Smooth muscle cell (in vitro differentiated cells): ENCODE measurements around the gene CYP2F1. TPM values are rescaled to one million over a fixed set of nuclear protein-coding genes. Genes with fewer than 3 reads are reported as not detected.

Experiments
- DNase-seq: peaks from one replicate; lab custom pipeline; 2025; ENCODE audit not compliant: unreplicated experiment; lab: John Stamatoyannopoulos, UW
- H2AFZ ChIP-seq: fragments of 200-600 bp; sonication (generic); 2 replicates; pipeline ENCODE4 v1.6.0; 2016; ENCODE audit warnings: antibody characterized with exemption, low read depth, mild to moderate bottlenecking
- H3F3A ChIP-seq: fragments of 200-600 bp; sonication (generic); 2 replicates; pipeline ENCODE4 v1.6.0; 2017; ENCODE audit warnings: antibody characterized with exemption, low read depth
- H3K27ac ChIP-seq: fragments of 200-600 bp; sonication (generic); 2 replicates; pipeline ENCODE4 v1.5.1; 2016; ENCODE audit warnings: low read depth, mild to moderate bottlenecking
- H3K27me3 ChIP-seq: fragments of 200-600 bp; sonication (generic); 2 replicates; pipeline ENCODE4 v1.6.1; 2016; ENCODE audit warnings: low read depth, mild to moderate bottlenecking
- H3K36me3 ChIP-seq: fragments of 200-600 bp; sonication (generic); 2 replicates; pipeline ENCODE4 v1.5.1; 2016; ENCODE audit warnings: low read depth
- H3K4me1 ChIP-seq: fragments of 200-600 bp; sonication (generic); 2 replicates; pipeline ENCODE4 v1.5.1; 2016; ENCODE audit warnings: low read depth
- H3K4me2 ChIP-seq: fragments of 200-600 bp; sonication (generic); 2 replicates; pipeline ENCODE4 v1.6.0; 2016; ENCODE audit warnings: mild to moderate bottlenecking
- H3K4me3 ChIP-seq: fragments of 200-600 bp; sonication (generic); 2 replicates; pipeline ENCODE4 v1.5.1; 2016; ENCODE audit warnings: mild to moderate bottlenecking
- H3K79me2 ChIP-seq: fragments of 200-600 bp; sonication (generic); 2 replicates; pipeline ENCODE4 v1.6.0; 2016; ENCODE audit warnings: low read depth, mild to moderate bottlenecking
- H3K9ac ChIP-seq: fragments of 200-600 bp; sonication (generic); 2 replicates; pipeline ENCODE4 v1.6.0; 2016; ENCODE audit warnings: low read depth
- H3K9me3 ChIP-seq: fragments of 200-600 bp; sonication (generic); replicated peaks from 2 replicates; pipeline ENCODE4 v1.5.1; 2016; ENCODE audit warnings: low read depth
- H4K20me1 ChIP-seq: fragments of 200-600 bp; sonication (generic); 2 replicates; pipeline ENCODE4 v1.6.0; 2016; ENCODE audit warnings: low read depth
- CTCF ChIP-seq: fragments of 200-600 bp; sonication (generic); IDR thresholded peaks from 2 replicates; pipeline ENCODE4 v1.5.1; 2017; ENCODE audit warnings: borderline replicate concordance, mild to moderate bottlenecking, antibody characterized with exemption; ENCODE audit not compliant: insufficient read depth, poor library complexity, severe bottlenecking
- WGBS: methylation state at CpG from one replicate; pipeline ENCODE4 v1.1.7; 2016; ENCODE audit warnings: low lambda C conversion rate; 5-methylcytosine and 5-hydroxymethylcytosine counted together
- polyA plus RNA-seq: library from polyadenylated mRNA; unstranded; fragments of >200 nt; fragmentation: Nextera tagmentation; extraction: Ambion mirVana; gene quantifications from 2 replicates; pipeline ENCODE4 v1.2.1, GENCODE V29; 2016
- total RNA-seq: library from RNA; depleted of rRNA; stranded (reverse); fragments of >200 nt; gene quantifications from 2 replicates; pipeline ENCODE4 v1.2.3, GENCODE V29; 2014

CYP2F1 gene
- total and polyA plus RNA-seq, 2 experiments from 2014 or later: not detected

- H3K27ac ChIP-seq: no peak overlapping the region
- no peak overlapping the region for H2AFZ ChIP-seq
- H3K4me3 ChIP-seq: no peak overlapping the region
- no peaks in the 10 kb centered on the region for H3K79me2 ChIP-seq
- no peaks in the 10 kb centered on the region for H3K27me3 ChIP-seq
- no peak overlapping the region for H3K9ac ChIP-seq
- H4K20me1 ChIP-seq: no peaks in the 10 kb centered on the region
- TF ChIP-seq CTCF: no peak
- H3K9me3 ChIP-seq: no peaks in the 10 kb centered on the region
- WGBS: 82% methylated on average over 3 of the region's 3 CpGs
- H3K36me3 ChIP-seq: no peaks in the 10 kb centered on the region
- no peak overlapping the region for H3K4me2 ChIP-seq
- no peak for DNase-seq
- no peaks in the 10 kb centered on the region for H3F3A ChIP-seq
- no peaks in the 10 kb centered on the region for H3K4me1 ChIP-seq
Observed at GRCh38 chr19:41106177-41106576, 8.1 kb upstream of the CYP2F1 start.

GRCh38 chr19:41111296-41111695 is 2.9 kb upstream of the CYP2F1 start:
- Histone ChIP-seq H3K27me3 (no peaks in the 10 kb centered on the region), H3K9ac (no peak overlapping the region), H3K36me3 (no peaks in the 10 kb centered on the region), H3K79me2 (no peaks in the 10 kb centered on the region), H3F3A (no peaks in the 10 kb centered on the region), H3K4me2 (no peak overlapping the region), H4K20me1 (no peaks in the 10 kb centered on the region), H2AFZ (no peak overlapping the region), H3K4me1 (no peaks in the 10 kb centered on the region), H3K27ac (no peak overlapping the region), H3K9me3 (no peaks in the 10 kb centered on the region), H3K4me3 (no peak overlapping the region)
- TF ChIP-seq CTCF: no peak
- WGBS: 90% methylated on average over 9 of the region's 9 CpGs
- no peak for DNase-seq

GRCh38 chr19:41111750-41112295 is 2.4 kb upstream of the CYP2F1 start:
- Histone ChIP-seq H3K4me1 (no peaks in the 10 kb centered on the region), H2AFZ (no peak overlapping the region), H3K9me3 (no peaks in the 10 kb centered on the region), H3K9ac (no peak overlapping the region), H3F3A (no peaks in the 10 kb centered on the region), H3K36me3 (no peaks in the 10 kb centered on the region), H3K79me2 (no peaks in the 10 kb centered on the region), H3K27ac (no peak overlapping the region), H3K4me2 (no peak overlapping the region), H4K20me1 (no peaks in the 10 kb centered on the region), H3K27me3 (no peaks in the 10 kb centered on the region), H3K4me3 (no peak overlapping the region)
- TF ChIP-seq CTCF: no peak
- DNase-seq: no peak
- 95% methylated on average over 5 of the region's 5 CpGs for WGBS

- H3K9me3 ChIP-seq: no peaks in the 10 kb centered on the region
- WGBS: 92% methylated on average over 7 of the region's 7 CpGs
- no peak overlapping the region for H3K27ac ChIP-seq
- DNase-seq: no peak
- no peaks in the 10 kb centered on the region for H3K79me2 ChIP-seq
- H3K4me2 ChIP-seq: no peak overlapping the region
- no peaks in the 10 kb centered on the region for H4K20me1 ChIP-seq
- H3F3A ChIP-seq: no peaks in the 10 kb centered on the region
- no peak overlapping the region for H3K4me3 ChIP-seq
- TF ChIP-seq CTCF: no peak
- no peaks in the 10 kb centered on the region for H3K27me3 ChIP-seq
- H3K4me1 ChIP-seq: no peaks in the 10 kb centered on the region
- no peak overlapping the region for H3K9ac ChIP-seq
- H3K36me3 ChIP-seq: no peaks in the 10 kb centered on the region
- no peak overlapping the region for H2AFZ ChIP-seq
Observed at GRCh38 chr19:41112728-41113290, 1.4 kb upstream of the CYP2F1 start.
